Cardiac muscle cell (in vitro differentiated cells and primary cell): Measurements from ENCODE around the gene CALHM2. TPM values are rescaled to one million over a fixed set of nuclear protein-coding genes. Genes with fewer than 3 reads are reported as not detected.

ENCODE experiments used
- DNase-seq, 2 donors: peaks; one replicate each; pipeline versions ENCODE4 v3.0.0 to v3.0.0-alpha.2; 2010 to 2017; ENCODE audit warnings: low read depth in 1 of 2, low spot score in 1 of 2
- H3K27ac ChIP-seq: fragments of 200-600 bp; sonication (generic); 2 replicates; pipeline ENCODE4 v1.5.1; 2016
- H3K27me3 ChIP-seq: fragments of 200-600 bp; sonication (generic); 2 replicates; pipeline ENCODE4 v1.6.0; 2016; ENCODE audit warnings: control low read depth
- H3K36me3 ChIP-seq: fragments of 200-600 bp; sonication (generic); 2 replicates; pipeline ENCODE4 v1.5.1; 2016; ENCODE audit warnings: control low read depth
- H3K4me1 ChIP-seq: fragments of 200-600 bp; sonication (generic); 2 replicates; pipeline ENCODE4 v1.8.1; 2017; ENCODE audit warnings: low read depth, mild to moderate bottlenecking, mixed run types
- H3K4me3 ChIP-seq: fragments of 200-600 bp; sonication (generic); 2 replicates; pipeline ENCODE4 v1.5.1; 2016; ENCODE audit warnings: mild to moderate bottlenecking
- H3K9me3 ChIP-seq: fragments of 200-600 bp; sonication (generic); 2 replicates; pipeline ENCODE4 v1.5.1; 2017; ENCODE audit warnings: low read depth, mild to moderate bottlenecking, control low read depth
- CTCF ChIP-seq: IDR thresholded peaks from 2 replicates; pipeline ENCODE4 v1.5.1; 2012; ENCODE audit warnings: low read depth, mild to moderate bottlenecking, low read length
- polyA plus RNA-seq: library from polyadenylated mRNA; unstranded; fragments of >200 nt; fragmentation: Nextera tagmentation; extraction: Ambion mirVana; gene quantifications from 2 replicates; pipeline ENCODE4 v1.2.1, GENCODE V29; 2016
- total RNA-seq: library from RNA; depleted of rRNA; stranded (reverse); fragments of >200 nt; gene quantifications from 2 replicates; pipeline ENCODE4 v1.2.3, GENCODE V29; 2016

The CALHM2 gene
- total and polyA plus RNA-seq, 2 experiments from 2014 or later: 1.1 to 3.7 TPM

DNA sequence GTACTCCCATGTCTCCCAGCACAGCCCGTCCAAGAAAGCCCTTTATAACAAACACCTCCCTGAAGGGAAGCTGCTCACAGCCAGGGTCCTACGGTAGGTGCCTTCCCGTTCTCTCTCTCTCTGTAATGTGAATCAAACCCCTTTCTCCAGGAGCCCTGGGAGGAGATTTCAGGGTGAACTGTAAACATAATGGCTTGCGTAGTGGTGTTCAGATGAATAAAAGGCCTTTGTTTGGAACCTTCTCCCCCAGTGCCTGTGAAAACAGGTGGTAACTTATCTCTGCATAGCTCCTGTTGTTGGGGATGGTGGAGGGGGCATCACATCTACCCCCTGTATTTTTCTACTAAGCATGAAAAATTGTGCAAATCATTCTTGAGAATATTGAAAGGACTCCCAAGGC is 12.4 kb downstream of the CALHM2 start:
- no peak overlapping the region for H3K27ac ChIP-seq
- no peak overlapping the region for H3K4me3 ChIP-seq
- H3K36me3 ChIP-seq: peaks cover 61% of the 10 kb centered on the region
- no peak for TF ChIP-seq CTCF
- H3K27me3 ChIP-seq: no peaks in the 10 kb centered on the region
- H3K4me1 ChIP-seq: no peaks in the 10 kb centered on the region
- no peak for DNase-seq
- H3K9me3 ChIP-seq: no peaks in the 10 kb centered on the region

DNA sequence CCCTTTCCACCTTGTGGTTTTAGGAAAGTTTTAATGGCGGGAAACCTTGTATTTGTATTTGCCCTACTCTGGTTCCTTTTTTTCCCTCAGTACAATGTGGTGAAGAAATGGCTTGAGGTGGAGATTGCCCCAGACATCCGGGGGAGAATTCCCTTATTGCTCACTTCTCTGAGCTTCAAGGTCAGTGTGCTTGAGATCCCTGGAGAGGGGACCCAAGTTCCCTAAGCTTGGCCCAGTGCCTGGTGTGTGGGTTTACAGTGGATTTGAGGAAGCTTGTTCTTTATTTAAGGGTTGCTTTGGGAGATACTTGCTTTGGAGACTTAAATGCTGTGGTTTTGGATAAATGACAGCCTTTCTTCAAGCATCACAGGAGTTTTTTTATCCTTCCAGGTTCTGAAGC is 18.3 kb downstream of the CALHM2 start:
- H3K9me3 ChIP-seq: no peaks in the 10 kb centered on the region
- H3K27ac ChIP-seq: no peak overlapping the region
- peaks cover 46% of the 10 kb centered on the region for H3K36me3 ChIP-seq
- H3K4me3 ChIP-seq: no peak overlapping the region
- no peaks in the 10 kb centered on the region for H3K4me1 ChIP-seq
- TF ChIP-seq CTCF: no peak
- peak in 1 of 2 donors; percentile 86 for DNase-seq
- no peaks in the 10 kb centered on the region for H3K27me3 ChIP-seq

- Histone ChIP-seq H3K27me3 (no peaks in the 10 kb centered on the region), H3K27ac (no peak overlapping the region), H3K4me1 (no peaks in the 10 kb centered on the region), H3K4me3 (no peak overlapping the region), H3K9me3 (no peaks in the 10 kb centered on the region), H3K36me3 (peaks cover 47% of the 10 kb centered on the region)
- no peak for TF ChIP-seq CTCF
- no peak for DNase-seq
These were observed 20.3 kb downstream of the CALHM2 start for GRCh38 chr10:103431902-103432301.

GRCh38 chr10:103429647-103430046 is 22.5 kb downstream of the CALHM2 start:
- TF ChIP-seq CTCF: no peak
- H3K36me3 ChIP-seq: peaks cover 47% of the 10 kb centered on the region

GRCh38 chr10:103428989-103429643 is 23.1 kb downstream of the CALHM2 start:
- H3K27me3 ChIP-seq: no peaks in the 10 kb centered on the region
- TF ChIP-seq CTCF: no peak
- H3K36me3 ChIP-seq: peaks cover 52% of the 10 kb centered on the region
- no peaks in the 10 kb centered on the region for H3K4me1 ChIP-seq
- no peak overlapping the region for H3K27ac ChIP-seq
- H3K4me3 ChIP-seq: no peak overlapping the region
- no peak for DNase-seq
- no peaks in the 10 kb centered on the region for H3K9me3 ChIP-seq

More at GRCh38 chr10:103429647-103430046, 22.5 kb downstream of the CALHM2 start:
- Histone ChIP-seq H3K4me1 (no peaks in the 10 kb centered on the region), H3K4me3 (no peak overlapping the region), H3K27ac (no peak overlapping the region), H3K27me3 (no peaks in the 10 kb centered on the region), H3K9me3 (no peaks in the 10 kb centered on the region)
- no peak for DNase-seq

GRCh38 chr10:103427866-103428265 is 24.3 kb downstream of the CALHM2 start:
- Histone ChIP-seq H3K4me1 (no peaks in the 10 kb centered on the region), H3K36me3 (peaks cover 57% of the 10 kb centered on the region), H3K27ac (no peak overlapping the region), H3K4me3 (no peak overlapping the region), H3K9me3 (no peaks in the 10 kb centered on the region), H3K27me3 (no peaks in the 10 kb centered on the region)
- DNase-seq: no peak
- no peak for TF ChIP-seq CTCF
